ENCODE data around the gene LCN12. TPM values are rescaled to one million over a fixed set of nuclear protein-coding genes. Genes with fewer than 3 reads are reported as not detected.

LCN12 gene
- polyA plus RNA-seq, 1 donor from 2014 or later: 2.9 TPM

DNA sequence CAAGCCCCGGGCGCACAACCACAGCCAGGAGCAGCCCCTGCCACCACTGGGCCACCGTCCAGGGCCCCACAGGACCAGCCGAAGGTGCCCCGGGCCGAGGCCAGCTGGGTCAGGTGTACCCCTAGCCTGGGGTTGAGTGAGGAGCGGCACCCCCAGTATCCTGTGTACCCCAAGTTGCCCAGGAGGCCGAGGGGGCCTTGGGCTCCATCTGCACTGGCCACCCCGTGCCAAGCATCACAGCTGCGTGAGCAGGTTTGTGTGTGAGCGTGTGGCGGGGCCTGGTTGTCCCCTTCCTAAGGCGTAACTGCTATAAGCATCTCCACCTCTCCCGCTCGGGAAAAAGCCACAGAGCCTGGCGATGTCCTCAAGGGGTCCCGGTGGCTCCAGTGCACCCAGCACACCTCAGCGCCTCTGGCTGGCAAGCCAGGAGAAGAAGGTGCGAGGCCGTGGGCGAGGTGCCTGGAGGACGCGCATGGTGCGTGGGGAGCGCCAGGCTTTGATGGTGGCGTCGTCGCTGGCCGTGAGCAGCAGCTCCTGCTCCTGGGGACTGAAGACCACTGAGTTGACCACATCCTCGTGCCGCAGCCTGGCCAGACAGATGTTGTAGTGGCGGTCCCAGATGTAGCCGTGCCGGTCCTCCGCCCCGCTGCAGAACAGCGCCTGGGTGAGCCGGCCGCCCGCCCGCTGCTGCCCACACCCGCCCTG is 11.4 kb upstream of the LCN12 start:
- H3K9me2 ChIP-seq (ENCODE audit: insufficient read depth, low read length): no peaks in the 10 kb centered on the region
- H3K27ac ChIP-seq (ENCODE audit: low read length): no peak overlapping the region
- H3K4me3 ChIP-seq (ENCODE audit: low read length): no peak overlapping the region

DNA sequence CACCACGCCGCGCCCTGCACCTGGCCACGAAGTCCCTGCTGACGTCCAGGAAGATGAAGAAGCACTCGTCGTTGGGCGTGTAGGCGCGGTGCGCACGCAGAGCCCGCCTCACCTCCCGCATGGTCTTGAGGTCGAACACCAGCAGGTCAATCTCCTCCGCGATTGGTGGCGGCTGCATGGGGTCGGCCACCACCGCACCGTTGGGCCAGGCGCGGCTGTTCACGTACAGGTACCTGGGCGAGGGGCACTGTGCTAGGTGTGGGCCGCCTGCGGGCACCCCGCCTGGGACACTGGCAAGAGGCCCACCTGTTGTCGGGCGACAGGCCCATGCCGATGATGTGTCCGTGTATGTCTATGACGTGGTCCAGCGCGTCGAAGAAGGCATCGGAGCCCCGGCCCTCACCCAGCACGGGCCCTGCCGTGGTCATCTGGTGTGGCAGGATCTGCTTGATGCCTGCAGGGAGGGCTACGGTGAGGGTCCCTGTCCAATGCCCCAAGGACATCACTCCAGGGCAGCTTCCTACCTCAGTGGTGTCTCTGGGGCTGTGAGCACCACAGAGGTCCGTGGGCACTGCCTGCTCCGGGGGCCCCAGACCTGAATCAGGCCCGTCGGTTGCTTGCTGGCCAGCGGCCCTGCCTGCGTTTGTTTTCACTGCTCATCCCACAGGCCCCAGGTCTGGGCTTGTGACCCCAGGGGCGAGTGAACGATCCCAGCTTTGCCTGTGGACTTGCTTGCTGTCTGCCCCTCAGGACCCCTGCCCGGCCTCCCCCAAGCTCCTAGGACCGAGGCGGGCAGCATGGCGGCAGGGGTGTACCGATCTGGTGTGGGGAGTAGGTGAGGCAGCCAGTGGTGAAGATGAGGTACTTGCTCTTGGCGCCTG is 10.6 kb upstream of the LCN12 start:
- no peak overlapping the region for H2AFZ ChIP-seq (ENCODE audit: low read depth, low read length)
- H3K9me2 ChIP-seq (ENCODE audit: insufficient read depth, low read length): no peaks in the 10 kb centered on the region
- no peak overlapping the region for H3K4me3 ChIP-seq (ENCODE audit: low read length)
- H3F3A ChIP-seq (ENCODE audit: insufficient read depth, low read length, poor library complexity, severe bottlenecking): no peaks in the 10 kb centered on the region
- H3K36me3 ChIP-seq (ENCODE audit: insufficient read depth, low read length): peaks cover 6% of the 10 kb centered on the region
- TF ChIP-seq, protein P1, sequence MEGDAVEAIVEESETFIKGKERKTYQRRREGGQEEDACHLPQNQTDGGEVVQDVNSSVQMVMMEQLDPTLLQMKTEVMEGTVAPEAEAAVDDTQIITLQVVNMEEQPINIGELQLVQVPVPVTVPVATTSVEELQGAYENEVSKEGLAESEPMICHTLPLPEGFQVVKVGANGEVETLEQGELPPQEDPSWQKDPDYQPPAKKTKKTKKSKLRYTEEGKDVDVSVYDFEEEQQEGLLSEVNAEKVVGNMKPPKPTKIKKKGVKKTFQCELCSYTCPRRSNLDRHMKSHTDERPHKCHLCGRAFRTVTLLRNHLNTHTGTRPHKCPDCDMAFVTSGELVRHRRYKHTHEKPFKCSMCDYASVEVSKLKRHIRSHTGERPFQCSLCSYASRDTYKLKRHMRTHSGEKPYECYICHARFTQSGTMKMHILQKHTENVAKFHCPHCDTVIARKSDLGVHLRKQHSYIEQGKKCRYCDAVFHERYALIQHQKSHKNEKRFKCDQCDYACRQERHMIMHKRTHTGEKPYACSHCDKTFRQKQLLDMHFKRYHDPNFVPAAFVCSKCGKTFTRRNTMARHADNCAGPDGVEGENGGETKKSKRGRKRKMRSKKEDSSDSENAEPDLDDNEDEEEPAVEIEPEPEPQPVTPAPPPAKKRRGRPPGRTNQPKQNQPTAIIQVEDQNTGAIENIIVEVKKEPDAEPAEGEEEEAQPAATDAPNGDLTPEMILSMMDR (IDR thresholded peaks at IDR 0.05; ENCODE audit: poor library complexity, severe bottlenecking): no peak
- no peak for TF ChIP-seq EP300 (conservative IDR thresholded peaks at IDR 0.05; ENCODE audit: poor library complexity, severe bottlenecking)
- TF ChIP-seq, protein P2, sequence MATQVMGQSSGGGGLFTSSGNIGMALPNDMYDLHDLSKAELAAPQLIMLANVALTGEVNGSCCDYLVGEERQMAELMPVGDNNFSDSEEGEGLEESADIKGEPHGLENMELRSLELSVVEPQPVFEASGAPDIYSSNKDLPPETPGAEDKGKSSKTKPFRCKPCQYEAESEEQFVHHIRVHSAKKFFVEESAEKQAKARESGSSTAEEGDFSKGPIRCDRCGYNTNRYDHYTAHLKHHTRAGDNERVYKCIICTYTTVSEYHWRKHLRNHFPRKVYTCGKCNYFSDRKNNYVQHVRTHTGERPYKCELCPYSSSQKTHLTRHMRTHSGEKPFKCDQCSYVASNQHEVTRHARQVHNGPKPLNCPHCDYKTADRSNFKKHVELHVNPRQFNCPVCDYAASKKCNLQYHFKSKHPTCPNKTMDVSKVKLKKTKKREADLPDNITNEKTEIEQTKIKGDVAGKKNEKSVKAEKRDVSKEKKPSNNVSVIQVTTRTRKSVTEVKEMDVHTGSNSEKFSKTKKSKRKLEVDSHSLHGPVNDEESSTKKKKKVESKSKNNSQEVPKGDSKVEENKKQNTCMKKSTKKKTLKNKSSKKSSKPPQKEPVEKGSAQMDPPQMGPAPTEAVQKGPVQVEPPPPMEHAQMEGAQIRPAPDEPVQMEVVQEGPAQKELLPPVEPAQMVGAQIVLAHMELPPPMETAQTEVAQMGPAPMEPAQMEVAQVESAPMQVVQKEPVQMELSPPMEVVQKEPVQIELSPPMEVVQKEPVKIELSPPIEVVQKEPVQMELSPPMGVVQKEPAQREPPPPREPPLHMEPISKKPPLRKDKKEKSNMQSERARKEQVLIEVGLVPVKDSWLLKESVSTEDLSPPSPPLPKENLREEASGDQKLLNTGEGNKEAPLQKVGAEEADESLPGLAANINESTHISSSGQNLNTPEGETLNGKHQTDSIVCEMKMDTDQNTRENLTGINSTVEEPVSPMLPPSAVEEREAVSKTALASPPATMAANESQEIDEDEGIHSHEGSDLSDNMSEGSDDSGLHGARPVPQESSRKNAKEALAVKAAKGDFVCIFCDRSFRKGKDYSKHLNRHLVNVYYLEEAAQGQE (IDR thresholded peaks at IDR 0.05; ENCODE audit: borderline replicate concordance): no peak
- H3K79me2 ChIP-seq (replicated peaks; ENCODE audit: insufficient read depth, low read length): peaks cover 8% of the 10 kb centered on the region
- no peak overlapping the region for H3K4me2 ChIP-seq (ENCODE audit: low read length)
- H3K27me3 ChIP-seq (ENCODE audit: insufficient read depth, low read depth, low read length): no peaks in the 10 kb centered on the region
- H4K20me1 ChIP-seq (ENCODE audit: insufficient read depth): no peaks in the 10 kb centered on the region
- no peak overlapping the region for H3K27ac ChIP-seq (ENCODE audit: low read length)
- H3K9ac ChIP-seq (ENCODE audit: low read length): no peak overlapping the region
- H3K9me3 ChIP-seq (ENCODE audit: low read length): no peaks in the 10 kb centered on the region

More for the DNA sequence above, 11.4 kb upstream of the LCN12 start:
- TF ChIP-seq, protein P2 (IDR thresholded peaks at IDR 0.05; ENCODE audit: borderline replicate concordance): no peak
- TF ChIP-seq EP300 (conservative IDR thresholded peaks at IDR 0.05; ENCODE audit: poor library complexity, severe bottlenecking) (no peak), POLR2AphosphoS5 (IDR thresholded peaks at IDR 0.05) (no peak), SMC3 (conservative IDR thresholded peaks at IDR 0.05; ENCODE audit: poor library complexity) (no peak), MXI1 (conservative IDR thresholded peaks at IDR 0.05; ENCODE audit: poor library complexity, severe bottlenecking) (no peak), EZH2 (IDR thresholded peaks at IDR 0.05; ENCODE audit: borderline replicate concordance, insufficient read depth, low read length, poor library complexity, severe bottlenecking) (no peak), TAF1 (IDR thresholded peaks at IDR 0.05; ENCODE audit: low read depth) (no peak), RAD21 (conservative IDR thresholded peaks at IDR 0.05) (no peak)
- TF ChIP-seq, protein P1 (IDR thresholded peaks at IDR 0.05; ENCODE audit: poor library complexity, severe bottlenecking): no peak
- H3K79me2 ChIP-seq (replicated peaks; ENCODE audit: insufficient read depth, low read length): peaks cover 8% of the 10 kb centered on the region
- H3K4me2 ChIP-seq (ENCODE audit: low read length): no peak overlapping the region
- H3F3A ChIP-seq (ENCODE audit: insufficient read depth, low read length, poor library complexity, severe bottlenecking): no peaks in the 10 kb centered on the region
- H4K20me1 ChIP-seq (ENCODE audit: insufficient read depth): no peaks in the 10 kb centered on the region
- peaks cover 6% of the 10 kb centered on the region for H3K36me3 ChIP-seq (ENCODE audit: insufficient read depth, low read length)
- no peak overlapping the region for H3K9ac ChIP-seq (ENCODE audit: low read length)
- H3K27me3 ChIP-seq (ENCODE audit: insufficient read depth, low read depth, low read length): no peaks in the 10 kb centered on the region
- H2AFZ ChIP-seq (ENCODE audit: low read depth, low read length): no peak overlapping the region
- no peaks in the 10 kb centered on the region for H3K9me3 ChIP-seq (ENCODE audit: low read length)

Measured in neural cell (in vitro differentiated cells).